Panc1 (cell line): ENCODE results near the gene INF2.

Source experiments
- CTCF ChIP-seq: fragments of 450-650 bp; IDR thresholded peaks from 2 replicates; pipeline ENCODE4 v1.5.1; 2017; ENCODE audit warnings: mild to moderate bottlenecking
- POLR2AphosphoS5 ChIP-seq: IDR thresholded peaks from 2 replicates; pipeline ENCODE4 v1.6.1; 2012; ENCODE audit warnings: mild to moderate bottlenecking, low read depth, low read length, moderate library complexity
- SIN3A ChIP-seq: IDR thresholded peaks from 2 replicates; pipeline ENCODE4 v1.6.1; 2012; ENCODE audit warnings: low read depth, mild to moderate bottlenecking, low read length, moderate library complexity, borderline replicate concordance; ENCODE audit not compliant: insufficient read depth
- TCF7L2 ChIP-seq: IDR thresholded peaks from 2 replicates; pipeline ENCODE4 v1.6.1; 2011; ENCODE audit warnings: mild to moderate bottlenecking, low read depth, low read length, inconsistent platforms
- TF ChIP-seq, protein P1 (sequence below), 2 experiments: IDR thresholded peaks; 2 replicates each; pipeline ENCODE4 v1.6.1; 2011 to 2012; ENCODE audit warnings: low read depth in 2 of 2, control low read depth in 1 of 2, low read length in 1 of 2, mild to moderate bottlenecking in 1 of 2, moderate library complexity in 1 of 2; ENCODE audit not compliant: insufficient read depth in 1 of 2

DNA sequence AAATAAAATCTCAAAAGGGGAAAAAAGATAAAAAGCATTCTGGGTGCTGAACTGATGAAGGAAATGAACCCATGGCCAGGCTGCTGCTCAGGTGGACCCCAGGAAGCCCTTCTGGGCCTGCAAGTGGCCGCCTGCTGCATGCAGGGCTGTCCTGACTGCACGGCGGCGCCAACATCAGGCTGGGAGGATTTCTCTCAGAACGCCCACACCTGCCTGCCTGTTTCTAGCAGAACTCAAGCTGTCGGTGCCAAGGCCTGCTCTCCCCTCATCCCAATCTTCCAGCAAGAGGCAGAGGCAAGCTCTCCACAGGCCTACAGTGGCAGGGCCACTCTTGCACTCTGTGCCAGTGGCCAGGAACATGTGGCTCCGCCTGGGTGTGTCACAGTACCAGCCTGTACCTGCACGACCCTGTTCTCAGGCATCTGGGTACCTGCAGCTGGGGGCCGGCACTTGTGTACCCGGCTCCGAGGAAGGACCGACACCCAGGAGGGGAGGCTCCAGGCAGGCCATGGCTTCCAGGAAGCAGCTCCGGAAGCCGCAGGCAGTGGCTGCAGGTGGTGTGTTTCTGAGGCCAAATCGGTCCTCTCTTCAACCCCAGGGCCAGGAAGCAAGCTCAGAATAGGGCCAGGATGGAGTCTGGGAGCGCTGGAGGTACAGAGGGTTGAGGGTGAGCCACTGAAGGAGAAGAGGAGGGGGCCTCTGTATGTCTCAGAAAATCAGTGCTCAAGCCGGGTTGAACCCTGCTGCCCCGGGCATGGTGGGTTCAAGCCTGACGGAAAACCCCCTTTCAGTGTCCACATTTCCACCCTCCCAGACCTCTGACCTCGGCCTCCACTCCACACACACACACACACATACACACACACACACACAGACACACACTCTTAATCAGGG, 2.5 kb upstream of the INF2 start:
- peak; percentile 49; the same call in 1 of the 2 replicates for TF ChIP-seq CTCF
- TF ChIP-seq TCF7L2, result no peak
- TF ChIP-seq POLR2AphosphoS5, result no peak
- TF ChIP-seq, protein P1, sequence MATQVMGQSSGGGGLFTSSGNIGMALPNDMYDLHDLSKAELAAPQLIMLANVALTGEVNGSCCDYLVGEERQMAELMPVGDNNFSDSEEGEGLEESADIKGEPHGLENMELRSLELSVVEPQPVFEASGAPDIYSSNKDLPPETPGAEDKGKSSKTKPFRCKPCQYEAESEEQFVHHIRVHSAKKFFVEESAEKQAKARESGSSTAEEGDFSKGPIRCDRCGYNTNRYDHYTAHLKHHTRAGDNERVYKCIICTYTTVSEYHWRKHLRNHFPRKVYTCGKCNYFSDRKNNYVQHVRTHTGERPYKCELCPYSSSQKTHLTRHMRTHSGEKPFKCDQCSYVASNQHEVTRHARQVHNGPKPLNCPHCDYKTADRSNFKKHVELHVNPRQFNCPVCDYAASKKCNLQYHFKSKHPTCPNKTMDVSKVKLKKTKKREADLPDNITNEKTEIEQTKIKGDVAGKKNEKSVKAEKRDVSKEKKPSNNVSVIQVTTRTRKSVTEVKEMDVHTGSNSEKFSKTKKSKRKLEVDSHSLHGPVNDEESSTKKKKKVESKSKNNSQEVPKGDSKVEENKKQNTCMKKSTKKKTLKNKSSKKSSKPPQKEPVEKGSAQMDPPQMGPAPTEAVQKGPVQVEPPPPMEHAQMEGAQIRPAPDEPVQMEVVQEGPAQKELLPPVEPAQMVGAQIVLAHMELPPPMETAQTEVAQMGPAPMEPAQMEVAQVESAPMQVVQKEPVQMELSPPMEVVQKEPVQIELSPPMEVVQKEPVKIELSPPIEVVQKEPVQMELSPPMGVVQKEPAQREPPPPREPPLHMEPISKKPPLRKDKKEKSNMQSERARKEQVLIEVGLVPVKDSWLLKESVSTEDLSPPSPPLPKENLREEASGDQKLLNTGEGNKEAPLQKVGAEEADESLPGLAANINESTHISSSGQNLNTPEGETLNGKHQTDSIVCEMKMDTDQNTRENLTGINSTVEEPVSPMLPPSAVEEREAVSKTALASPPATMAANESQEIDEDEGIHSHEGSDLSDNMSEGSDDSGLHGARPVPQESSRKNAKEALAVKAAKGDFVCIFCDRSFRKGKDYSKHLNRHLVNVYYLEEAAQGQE (IDR thresholded peaks at IDR 0.05; ENCODE audit: insufficient read depth in 1 of 2, low read depth in 2 of 2, low read length in 1 of 2), result no peak
- no peak for TF ChIP-seq SIN3A
